ENCODE data around the gene PTPN18.

PTPN18 gene

GRCh38 chr2:130346741-130347066 lies 9.2 kb upstream of the PTPN18 start:
- H3K4me3 ChIP-seq (replicated peaks; ENCODE audit: insufficient read depth, low read length) = no peak overlapping the region
- H3K27me3 ChIP-seq (ENCODE audit: insufficient read depth, poor library complexity, severe bottlenecking) = no peaks in the 10 kb centered on the region
- DNase-seq (ENCODE audit: low read depth in 1 of 2, low spot score in 1 of 2) = no peak
- TF ChIP-seq GABPA (IDR thresholded peaks at IDR 0.05; ENCODE audit: low read depth) = no peak
- no peak for TF ChIP-seq CTCF (IDR thresholded peaks at IDR 0.05; ENCODE audit: insufficient read depth, low read length)
- TF ChIP-seq SPI1 (IDR thresholded peaks at IDR 0.05; ENCODE audit: borderline replicate concordance, low read depth) = no peak
- no peak for TF ChIP-seq POLR2AphosphoS5 (IDR thresholded peaks at IDR 0.05; ENCODE audit: low read depth)
- TF ChIP-seq, protein P1, sequence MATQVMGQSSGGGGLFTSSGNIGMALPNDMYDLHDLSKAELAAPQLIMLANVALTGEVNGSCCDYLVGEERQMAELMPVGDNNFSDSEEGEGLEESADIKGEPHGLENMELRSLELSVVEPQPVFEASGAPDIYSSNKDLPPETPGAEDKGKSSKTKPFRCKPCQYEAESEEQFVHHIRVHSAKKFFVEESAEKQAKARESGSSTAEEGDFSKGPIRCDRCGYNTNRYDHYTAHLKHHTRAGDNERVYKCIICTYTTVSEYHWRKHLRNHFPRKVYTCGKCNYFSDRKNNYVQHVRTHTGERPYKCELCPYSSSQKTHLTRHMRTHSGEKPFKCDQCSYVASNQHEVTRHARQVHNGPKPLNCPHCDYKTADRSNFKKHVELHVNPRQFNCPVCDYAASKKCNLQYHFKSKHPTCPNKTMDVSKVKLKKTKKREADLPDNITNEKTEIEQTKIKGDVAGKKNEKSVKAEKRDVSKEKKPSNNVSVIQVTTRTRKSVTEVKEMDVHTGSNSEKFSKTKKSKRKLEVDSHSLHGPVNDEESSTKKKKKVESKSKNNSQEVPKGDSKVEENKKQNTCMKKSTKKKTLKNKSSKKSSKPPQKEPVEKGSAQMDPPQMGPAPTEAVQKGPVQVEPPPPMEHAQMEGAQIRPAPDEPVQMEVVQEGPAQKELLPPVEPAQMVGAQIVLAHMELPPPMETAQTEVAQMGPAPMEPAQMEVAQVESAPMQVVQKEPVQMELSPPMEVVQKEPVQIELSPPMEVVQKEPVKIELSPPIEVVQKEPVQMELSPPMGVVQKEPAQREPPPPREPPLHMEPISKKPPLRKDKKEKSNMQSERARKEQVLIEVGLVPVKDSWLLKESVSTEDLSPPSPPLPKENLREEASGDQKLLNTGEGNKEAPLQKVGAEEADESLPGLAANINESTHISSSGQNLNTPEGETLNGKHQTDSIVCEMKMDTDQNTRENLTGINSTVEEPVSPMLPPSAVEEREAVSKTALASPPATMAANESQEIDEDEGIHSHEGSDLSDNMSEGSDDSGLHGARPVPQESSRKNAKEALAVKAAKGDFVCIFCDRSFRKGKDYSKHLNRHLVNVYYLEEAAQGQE (IDR thresholded peaks at IDR 0.05; ENCODE audit: insufficient replicate concordance, low read depth) = no peak
- H3K27ac ChIP-seq (replicated peaks) = no peak overlapping the region

DNA sequence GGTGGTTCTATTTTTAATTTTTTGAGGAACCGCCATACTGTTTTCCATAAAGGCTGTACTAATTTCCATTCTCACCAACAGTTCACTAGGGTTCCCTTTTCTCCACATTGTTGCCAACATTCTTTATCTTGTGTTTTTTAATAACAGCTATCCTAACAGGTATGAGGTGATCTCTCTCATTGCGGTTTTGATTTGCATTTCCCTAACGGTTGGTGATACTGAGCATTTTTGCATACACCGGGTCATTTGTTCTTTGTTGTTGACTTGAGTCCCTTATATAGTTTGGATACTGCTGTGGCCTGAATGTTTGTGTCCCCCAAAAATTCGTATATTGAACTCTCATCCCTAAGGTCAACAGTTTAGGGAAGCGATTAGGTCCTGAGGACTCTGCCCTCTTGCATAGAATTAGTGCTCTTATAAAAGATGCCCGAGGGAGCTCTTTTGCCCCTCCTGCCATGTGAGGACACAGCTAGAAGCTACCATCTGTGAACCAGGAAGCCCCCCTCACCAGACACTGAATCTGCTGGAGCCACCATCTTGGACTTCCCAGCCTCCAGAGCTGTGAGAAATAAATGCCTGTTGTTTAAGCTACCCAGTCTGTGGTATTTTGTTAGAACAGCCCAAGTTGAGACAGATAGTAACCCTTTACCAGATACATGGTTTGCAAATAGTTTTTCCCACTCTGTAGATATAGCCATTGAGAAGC lies 8.5 kb upstream of the PTPN18 start:
- no peak for DNase-seq (ENCODE audit: low read depth in 1 of 2, low spot score in 1 of 2)
- Histone ChIP-seq H3K27ac (replicated peaks) (no peak overlapping the region), H3K27me3 (ENCODE audit: insufficient read depth, poor library complexity, severe bottlenecking) (no peaks in the 10 kb centered on the region), H3K4me3 (replicated peaks; ENCODE audit: insufficient read depth, low read length) (no peak overlapping the region)
- TF ChIP-seq POLR2AphosphoS5 (IDR thresholded peaks at IDR 0.05; ENCODE audit: low read depth) (no peak), SPI1 (IDR thresholded peaks at IDR 0.05; ENCODE audit: borderline replicate concordance, low read depth) (no peak), GABPA (IDR thresholded peaks at IDR 0.05; ENCODE audit: low read depth) (no peak), CTCF (IDR thresholded peaks at IDR 0.05; ENCODE audit: insufficient read depth, low read length) (no peak)
- TF ChIP-seq, protein P1 (IDR thresholded peaks at IDR 0.05; ENCODE audit: insufficient replicate concordance, low read depth) = no peak

DNA sequence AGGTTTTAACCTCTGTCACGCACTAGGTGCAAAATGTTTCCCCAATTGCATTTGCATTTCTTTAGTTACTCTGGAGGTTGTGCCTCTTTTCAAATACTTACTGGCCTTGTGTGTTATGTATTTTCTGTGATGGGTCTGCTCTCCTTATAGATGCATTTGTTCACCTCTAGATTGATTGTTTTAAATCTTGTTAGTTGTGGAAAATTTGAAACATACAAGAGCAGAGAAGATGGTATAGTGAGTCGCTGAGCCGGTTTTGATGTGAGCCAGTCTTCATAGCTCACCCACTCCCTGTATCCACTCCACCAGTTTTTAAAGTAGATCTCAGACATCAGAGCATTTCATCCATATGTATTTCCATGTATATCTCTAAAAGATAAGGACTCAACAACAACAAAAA lies 6.7 kb upstream of the PTPN18 start:
- no peak for TF ChIP-seq GABPA (IDR thresholded peaks at IDR 0.05; ENCODE audit: low read depth)
- TF ChIP-seq SPI1 (IDR thresholded peaks at IDR 0.05; ENCODE audit: borderline replicate concordance, low read depth) = no peak
- TF ChIP-seq CTCF (IDR thresholded peaks at IDR 0.05; ENCODE audit: insufficient read depth, low read length) = no peak
- no peak for TF ChIP-seq POLR2AphosphoS5 (IDR thresholded peaks at IDR 0.05; ENCODE audit: low read depth)
- TF ChIP-seq, protein P1 (IDR thresholded peaks at IDR 0.05; ENCODE audit: insufficient replicate concordance, low read depth) = no peak
- H3K27me3 ChIP-seq (ENCODE audit: insufficient read depth, poor library complexity, severe bottlenecking) = no peaks in the 10 kb centered on the region
- H3K4me3 ChIP-seq (replicated peaks; ENCODE audit: insufficient read depth, low read length) = no peak overlapping the region
- H3K27ac ChIP-seq (replicated peaks) = no peak overlapping the region
- DNase-seq (ENCODE audit: low read depth in 1 of 2, low spot score in 1 of 2) = no peak
